H9 (cell line): ENCODE measurements around the gene MTHFD1. TPM values are rescaled to one million over a fixed set of nuclear protein-coding genes. Genes with fewer than 3 reads are reported as not detected.
A peak's percentile ranks its signal among the peaks of the same experiment; 100 is the strongest.

Experiments
- DNase-seq: peaks from one replicate; pipeline ENCODE4 v3.0.0-alpha.2; 2017
- H2AFZ ChIP-seq: one replicate; pipeline ENCODE4 v1.6.1; 2013; ENCODE audit warnings: mild to moderate bottlenecking, low read length, control low read depth, moderate library complexity
- H2AK5ac ChIP-seq: 2 replicates; pipeline ENCODE4 v1.6.1; 2013; ENCODE audit warnings: low read length, control low read depth, mixed read lengths; ENCODE audit not compliant: insufficient read length
- H2BK120ac ChIP-seq: one replicate; pipeline ENCODE4 v1.6.1; 2013; ENCODE audit warnings: low read depth, mild to moderate bottlenecking, low read length, control low read depth, inconsistent platforms; ENCODE audit not compliant: poor library complexity, severe bottlenecking
- H2BK12ac ChIP-seq: 2 replicates; pipeline ENCODE4 v1.6.1; 2013; ENCODE audit warnings: low read length, control low read depth, mixed read lengths, low read depth; ENCODE audit not compliant: insufficient read length
- H2BK15ac ChIP-seq: 2 replicates; pipeline ENCODE4 v1.6.1; 2013; ENCODE audit warnings: low read depth, low read length, control low read depth
- H2BK20ac ChIP-seq: one replicate; pipeline ENCODE4 v1.6.1; 2013; ENCODE audit warnings: low read depth, mild to moderate bottlenecking, low read length, control low read depth, inconsistent platforms; ENCODE audit not compliant: poor library complexity, severe bottlenecking
- H2BK5ac ChIP-seq: 2 replicates; pipeline ENCODE4 v1.6.1; 2013; ENCODE audit warnings: low read length, control low read depth, mixed read lengths; ENCODE audit not compliant: insufficient read length
- H3K14ac ChIP-seq: 2 replicates; pipeline ENCODE4 v1.6.1; 2013; ENCODE audit warnings: low read length, control low read depth; ENCODE audit not compliant: insufficient read depth
- H3K18ac ChIP-seq: 2 replicates; pipeline ENCODE4 v1.6.1; 2013; ENCODE audit warnings: low read depth, mild to moderate bottlenecking, mixed read lengths, low read length, control low read depth; ENCODE audit not compliant: insufficient read length
- H3K23ac ChIP-seq: 2 replicates; pipeline ENCODE4 v1.6.1; 2013; ENCODE audit warnings: low read length, control low read depth, mixed read lengths, low read depth; ENCODE audit not compliant: insufficient read length
- H3K23me2 ChIP-seq: 2 replicates; pipeline ENCODE4 v1.6.1; 2013; ENCODE audit warnings: low read depth, mild to moderate bottlenecking, mixed read lengths, low read length, control low read depth; ENCODE audit not compliant: insufficient read length, poor library complexity, severe bottlenecking
- H3K27ac ChIP-seq: 2 replicates; pipeline ENCODE4 v1.5.1; 2013; ENCODE audit warnings: low read length, control low read depth, mixed read lengths, low read depth; ENCODE audit not compliant: insufficient read length
- H3K27me3 ChIP-seq: 2 replicates; pipeline ENCODE4 v1.6.1; 2013; ENCODE audit warnings: low read length, control low read depth, inconsistent platforms; ENCODE audit not compliant: insufficient read depth
- H3K4ac ChIP-seq: 2 replicates; pipeline ENCODE4 v1.6.1; 2013; ENCODE audit warnings: low read depth, mild to moderate bottlenecking, control low read depth, inconsistent platforms, low read length, moderate library complexity
- H3K4me1 ChIP-seq: 2 replicates; pipeline ENCODE4 v1.6.1; 2013; ENCODE audit warnings: low read length, control low read depth, inconsistent platforms; ENCODE audit not compliant: insufficient read depth
- H3K4me2 ChIP-seq: 2 replicates; pipeline ENCODE4 v1.6.1; 2013; ENCODE audit warnings: low read length, control low read depth, mixed read lengths; ENCODE audit not compliant: insufficient read length, insufficient read depth
- H3K56ac ChIP-seq: 2 replicates; pipeline ENCODE4 v1.6.1; 2013; ENCODE audit warnings: low read depth, mild to moderate bottlenecking, mixed read lengths, low read length, control low read depth; ENCODE audit not compliant: insufficient read length
- H3K79me1 ChIP-seq: 2 replicates; pipeline ENCODE4 v1.6.1; 2013; ENCODE audit warnings: low read depth, mild to moderate bottlenecking, moderate library complexity, low read length, control low read depth, inconsistent platforms; ENCODE audit not compliant: insufficient read depth, poor library complexity, severe bottlenecking
- H3K79me2 ChIP-seq: 2 replicates; pipeline ENCODE4 v1.6.1; 2013; ENCODE audit warnings: low read length, control low read depth, inconsistent platforms; ENCODE audit not compliant: insufficient read depth
- H3K9ac ChIP-seq: 2 replicates; pipeline ENCODE4 v1.6.1; 2013; ENCODE audit warnings: low read length, control low read depth, mixed read lengths; ENCODE audit not compliant: insufficient read length; ENCODE audit errors: extremely low read depth
- H3K9me3 ChIP-seq: one replicate; pipeline ENCODE4 v1.6.1; 2013; ENCODE audit warnings: low read depth, low read length, inconsistent platforms; ENCODE audit not compliant: control insufficient read depth
- H3T11ph ChIP-seq: one replicate; pipeline ENCODE4 v1.6.1; 2013; ENCODE audit warnings: mild to moderate bottlenecking, low read length, control low read depth, inconsistent platforms
- H4K20me1 ChIP-seq: one replicate; pipeline ENCODE4 v1.6.1; 2013; ENCODE audit not compliant: control insufficient read depth, insufficient read length, insufficient read depth
- H4K5ac ChIP-seq: 2 replicates; pipeline ENCODE4 v1.6.1; 2013; ENCODE audit warnings: low read depth, mild to moderate bottlenecking, mixed read lengths, low read length, control low read depth; ENCODE audit not compliant: insufficient read length
- H4K8ac ChIP-seq: replicated peaks from 2 replicates; pipeline ENCODE4 v1.6.1; 2013; ENCODE audit warnings: low read length, control low read depth, mixed read lengths, low read depth; ENCODE audit not compliant: insufficient read length
- H4K91ac ChIP-seq: 2 replicates; pipeline ENCODE4 v1.6.1; 2013; ENCODE audit warnings: low read depth, mild to moderate bottlenecking, moderate library complexity, mixed read lengths, low read length, control low read depth; ENCODE audit not compliant: insufficient read length
- H3K27ac Mint-ChIP-seq, 3 experiments: 2 replicates in 2 of 3; 3 replicates in 1 of 3; pipeline ENCODE4 v1.8.0; 2020 to 2021; ENCODE audit warnings: mixed read lengths in 3 of 3, mild to moderate bottlenecking in 1 of 3, moderate library complexity in 1 of 3
- H3K27me3 Mint-ChIP-seq: 2 replicates; pipeline ENCODE4 v1.8.0; 2021; ENCODE audit warnings: low read depth, mild to moderate bottlenecking, moderate library complexity, mixed read lengths
- H3K36me3 Mint-ChIP-seq, 3 experiments: 2 replicates in 2 of 3; 3 replicates in 1 of 3; pipeline ENCODE4 v1.8.0; 2020 to 2021; ENCODE audit warnings: low read depth in 3 of 3, mixed read lengths in 3 of 3; ENCODE audit not compliant: insufficient read depth in 1 of 3
- H3K4me1 Mint-ChIP-seq, 2 experiments: 2 replicates each; pipeline ENCODE4 v1.8.0; 2020; ENCODE audit warnings: mixed read lengths in 2 of 2
- H3K4me3 Mint-ChIP-seq, 2 experiments: 2 replicates in 1 of 2; 3 replicates in 1 of 2; pipeline ENCODE4 v1.8.0; 2020 to 2021; ENCODE audit warnings: mild to moderate bottlenecking in 2 of 2, mixed read lengths in 2 of 2, moderate library complexity in 1 of 2
- H3K9me3 Mint-ChIP-seq, 2 experiments: 2 replicates in 1 of 2; 3 replicates in 1 of 2; pipeline ENCODE4 v1.8.0; 2020; ENCODE audit warnings: mild to moderate bottlenecking in 2 of 2, mixed read lengths in 2 of 2, moderate library complexity in 1 of 2
- WGBS: extraction: QIAGEN DNeasy Blood & Tissue Kit; methylation state at CpG from one replicate; pipeline ENCODE4 v1.1.7; 2013; ENCODE audit warnings: missing lambda C conversion rate, low lambda C conversion rate, mixed read lengths; ENCODE audit not compliant: insufficient read length; ENCODE audit errors: extremely low coverage; 5-methylcytosine and 5-hydroxymethylcytosine counted together
- total RNA-seq: library from RNA; stranded (reverse); gene quantifications from 2 replicates; pipeline ENCODE4 v1.2.1, GENCODE V29; 2021
- TF ChIP-seq, protein P1 (sequence below): fragments of 200-600 bp; sonication (generic); conservative IDR thresholded peaks from 3 replicates; pipeline ENCODE4 v1.8.0; 2021; ENCODE audit warnings: antibody characterized with exemption, mild to moderate bottlenecking

Gene MTHFD1
- total RNA-seq, 1 experiment from 2014 or later = 203 TPM

DNA sequence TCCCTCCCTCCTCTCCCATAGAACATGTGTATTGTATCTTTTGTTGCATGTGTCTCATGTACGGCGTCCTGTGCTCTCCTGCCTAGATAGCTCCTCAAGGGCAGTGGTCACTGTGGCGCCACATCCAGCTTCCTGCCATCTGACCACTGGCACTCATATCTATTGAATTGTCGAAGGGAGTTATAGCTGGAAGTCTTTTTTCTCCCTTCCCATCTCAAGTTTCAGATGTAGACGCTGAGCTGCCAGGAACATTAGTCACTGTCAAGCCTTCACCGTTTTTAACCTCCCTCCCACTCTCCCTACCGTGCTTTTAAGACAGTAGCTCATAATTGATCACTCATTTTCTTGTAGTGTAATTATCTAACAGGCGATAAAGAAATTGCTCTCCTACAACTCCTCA lies 33.0 kb downstream of the MTHFD1 start:
- H3K27ac Mint-ChIP-seq = peak overlapping the region in 1 of 3 experiments; percentile 59; a peak in 2 of 7 replicates
- no peak overlapping the region for H3K4ac ChIP-seq
- no peak overlapping the region for H4K5ac ChIP-seq
- H4K8ac ChIP-seq = no peak overlapping the region
- H3K79me1 ChIP-seq = no peaks in the 10 kb centered on the region
- H2BK20ac ChIP-seq = no peak overlapping the region
- H2AFZ ChIP-seq = no peak overlapping the region
- no peaks in the 10 kb centered on the region for H3K79me2 ChIP-seq
- H3T11ph ChIP-seq = no peak overlapping the region
- H3K14ac ChIP-seq = no peak overlapping the region
- H3K56ac ChIP-seq = no peak overlapping the region
- H3K4me1 ChIP-seq = no peaks in the 10 kb centered on the region
- H3K18ac ChIP-seq = no peak overlapping the region
- no peaks in the 10 kb centered on the region for H4K20me1 ChIP-seq
- no CpG with 5 or more reads among the region's 8 CpGs for WGBS
- no peak overlapping the region for H2AK5ac ChIP-seq
- no peak overlapping the region for H3K4me2 ChIP-seq
- H2BK15ac ChIP-seq = no peak overlapping the region
- no peak overlapping the region for H3K23ac ChIP-seq
- no peak for DNase-seq
- no peaks in the 10 kb centered on the region for H3K9me3 Mint-ChIP-seq
- H3K4me1 Mint-ChIP-seq = no peaks in the 10 kb centered on the region
- H3K9ac ChIP-seq = no peak overlapping the region
- no peaks in the 10 kb centered on the region for H3K27me3 ChIP-seq
- H3K27ac ChIP-seq = no peak overlapping the region
- peaks cover 2% of the 10 kb centered on the region for H3K23me2 ChIP-seq
- TF ChIP-seq, protein P1, sequence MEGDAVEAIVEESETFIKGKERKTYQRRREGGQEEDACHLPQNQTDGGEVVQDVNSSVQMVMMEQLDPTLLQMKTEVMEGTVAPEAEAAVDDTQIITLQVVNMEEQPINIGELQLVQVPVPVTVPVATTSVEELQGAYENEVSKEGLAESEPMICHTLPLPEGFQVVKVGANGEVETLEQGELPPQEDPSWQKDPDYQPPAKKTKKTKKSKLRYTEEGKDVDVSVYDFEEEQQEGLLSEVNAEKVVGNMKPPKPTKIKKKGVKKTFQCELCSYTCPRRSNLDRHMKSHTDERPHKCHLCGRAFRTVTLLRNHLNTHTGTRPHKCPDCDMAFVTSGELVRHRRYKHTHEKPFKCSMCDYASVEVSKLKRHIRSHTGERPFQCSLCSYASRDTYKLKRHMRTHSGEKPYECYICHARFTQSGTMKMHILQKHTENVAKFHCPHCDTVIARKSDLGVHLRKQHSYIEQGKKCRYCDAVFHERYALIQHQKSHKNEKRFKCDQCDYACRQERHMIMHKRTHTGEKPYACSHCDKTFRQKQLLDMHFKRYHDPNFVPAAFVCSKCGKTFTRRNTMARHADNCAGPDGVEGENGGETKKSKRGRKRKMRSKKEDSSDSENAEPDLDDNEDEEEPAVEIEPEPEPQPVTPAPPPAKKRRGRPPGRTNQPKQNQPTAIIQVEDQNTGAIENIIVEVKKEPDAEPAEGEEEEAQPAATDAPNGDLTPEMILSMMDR = no peak
- no peak overlapping the region for H2BK12ac ChIP-seq
- no peak overlapping the region for H2BK120ac ChIP-seq
- H3K36me3 Mint-ChIP-seq = peaks cover 68 to 95% (median 89%) of the 10 kb centered on the region in 3 experiments; a peak in 6 of 7 replicates
- no peak overlapping the region for H2BK5ac ChIP-seq
- no peaks in the 10 kb centered on the region for H3K9me3 ChIP-seq
- H3K27me3 Mint-ChIP-seq = no peaks in the 10 kb centered on the region
- no peak overlapping the region for H3K4me3 Mint-ChIP-seq
- H4K91ac ChIP-seq = no peak overlapping the region
